HG03097 (cell line): ENCODE results near the gene OR4A16.

ENCODE experiments used
- ATAC-seq: cut with Tn5 transposase; IDR thresholded peaks from one replicate; pipeline ENCODE4 v1.9.1; 2021; ENCODE audit not compliant: unreplicated experiment, low FRiP score

The OR4A16 gene, protein sequence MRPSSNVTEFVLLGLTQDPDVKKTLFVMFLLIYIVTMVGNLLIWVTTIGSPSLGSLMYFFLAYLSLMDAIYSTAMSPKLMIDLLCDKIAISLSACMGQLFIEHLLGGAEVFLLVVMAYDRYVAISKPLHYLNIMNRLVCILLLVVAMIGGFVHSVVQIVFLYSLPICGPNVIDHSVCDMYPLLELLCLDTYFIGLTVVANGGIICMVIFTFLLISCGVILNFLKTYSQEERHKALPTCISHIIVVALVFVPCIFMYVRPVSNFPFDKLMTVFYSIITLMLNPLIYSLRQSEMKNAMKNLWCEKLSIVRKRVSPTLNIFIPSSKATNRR

DNA sequence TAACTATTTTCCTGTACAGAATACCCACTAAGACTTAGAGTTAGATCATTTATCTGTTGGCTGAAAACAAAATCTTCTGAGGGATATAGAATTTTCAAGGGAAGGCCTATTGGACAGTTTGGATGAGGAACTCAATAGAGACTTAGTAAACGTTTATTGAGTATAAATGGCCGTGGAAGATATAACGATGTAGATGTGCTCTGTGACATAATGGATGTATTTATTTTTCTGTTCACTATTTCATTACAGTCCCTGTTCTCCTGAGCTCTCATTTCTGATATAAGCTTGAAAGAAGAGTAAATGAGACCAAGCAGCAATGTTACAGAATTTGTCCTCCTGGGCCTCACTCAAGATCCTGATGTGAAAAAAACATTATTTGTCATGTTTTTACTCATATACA lies at the start of gene OR4A16:
Gene OR4A16, plus strand, starts transcription at position 301 of the 400 bp plus-strand sequence. Its CDS starts 0 bp downstream, at position 301.
- no peak for ATAC-seq

DNA sequence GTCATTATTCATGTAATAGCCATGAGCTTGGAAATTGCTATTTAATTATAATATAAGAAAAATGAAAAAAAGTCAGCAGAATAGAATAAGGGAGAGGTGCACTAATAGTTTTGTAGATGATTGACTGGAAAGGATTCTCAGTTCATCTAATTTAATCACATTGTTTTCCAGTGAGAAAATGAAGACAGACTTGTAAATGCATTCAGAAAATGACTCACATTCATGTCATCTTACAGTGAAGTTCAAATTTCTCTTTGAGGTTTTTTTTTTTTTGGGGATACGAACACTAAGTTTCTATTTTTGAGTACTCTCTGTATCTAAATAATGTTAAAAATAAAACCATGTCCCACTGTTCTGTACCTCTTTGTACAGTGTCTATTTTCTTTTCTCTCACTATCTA lies 18.5 kb upstream of the OR4A16 start:
- no peak for ATAC-seq

DNA sequence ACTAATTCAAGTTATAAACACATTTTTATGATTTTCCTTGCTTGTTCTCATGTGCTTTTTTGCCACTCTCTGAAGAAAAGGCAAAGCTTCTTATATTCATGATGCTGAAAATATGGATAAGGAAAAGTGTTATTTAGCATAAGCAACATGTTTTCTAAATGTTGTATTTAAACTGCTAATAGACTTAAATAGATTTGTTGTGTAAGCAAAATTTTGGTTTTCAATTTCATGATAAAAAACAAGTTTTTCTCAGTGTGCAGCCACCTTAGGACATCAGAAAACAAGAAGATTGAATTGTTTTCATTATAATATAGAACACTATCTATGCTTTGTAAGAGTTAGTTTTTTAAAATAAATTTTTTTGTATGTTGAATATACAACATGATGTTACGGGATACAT lies 2.3 kb downstream of the OR4A16 start:
- no peak for ATAC-seq

DNA sequence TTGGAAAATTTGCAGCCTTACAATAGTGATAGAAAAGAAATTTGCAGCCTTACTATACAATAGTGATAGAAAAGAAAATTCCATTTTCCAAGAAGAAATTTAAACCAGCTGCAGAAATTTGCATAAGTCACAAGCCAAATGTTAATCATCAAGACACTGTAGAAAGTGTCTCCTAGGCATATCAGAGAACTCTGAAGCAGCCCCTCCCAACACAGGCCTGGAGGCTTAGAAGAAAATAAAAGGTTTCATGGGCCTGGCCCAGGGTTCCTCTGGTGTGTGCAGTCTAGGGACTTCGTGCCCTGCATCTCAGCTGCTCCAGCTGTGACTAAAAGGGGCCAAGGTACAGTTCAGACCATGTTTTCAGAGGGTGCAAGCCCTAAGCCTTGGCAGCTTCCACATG lies 6.0 kb downstream of the OR4A16 start:
- no peak for ATAC-seq

DNA sequence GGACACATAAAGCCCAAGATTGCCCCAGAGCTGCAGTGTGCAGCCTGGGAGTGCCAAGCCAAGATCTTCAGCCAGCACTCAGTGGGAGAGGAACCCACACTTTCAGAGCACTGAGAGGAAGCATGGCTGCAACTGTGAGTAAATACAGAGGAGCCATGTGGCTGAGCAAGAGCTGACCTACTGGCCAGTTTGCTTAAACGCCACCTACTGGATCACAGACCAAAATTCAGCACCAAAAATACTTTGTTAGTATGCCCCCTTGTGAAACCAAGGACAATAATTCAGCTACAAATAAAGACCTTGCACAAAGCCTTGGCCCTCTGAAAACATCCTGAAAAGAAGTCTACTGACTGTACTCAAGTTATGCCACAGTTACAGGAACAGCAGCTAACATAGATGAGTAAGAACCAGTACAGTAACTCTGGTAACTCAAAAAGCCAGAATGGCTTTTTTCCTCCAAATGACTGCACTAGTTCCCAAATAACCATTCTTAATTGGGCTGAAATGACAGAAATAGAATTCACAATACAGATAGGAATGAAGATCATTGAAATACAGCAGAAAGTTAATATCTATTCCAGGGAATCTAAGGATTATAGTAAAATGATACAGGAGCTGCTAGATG lies 14.7 kb downstream of the OR4A16 start:
- ATAC-seq, result no peak

DNA sequence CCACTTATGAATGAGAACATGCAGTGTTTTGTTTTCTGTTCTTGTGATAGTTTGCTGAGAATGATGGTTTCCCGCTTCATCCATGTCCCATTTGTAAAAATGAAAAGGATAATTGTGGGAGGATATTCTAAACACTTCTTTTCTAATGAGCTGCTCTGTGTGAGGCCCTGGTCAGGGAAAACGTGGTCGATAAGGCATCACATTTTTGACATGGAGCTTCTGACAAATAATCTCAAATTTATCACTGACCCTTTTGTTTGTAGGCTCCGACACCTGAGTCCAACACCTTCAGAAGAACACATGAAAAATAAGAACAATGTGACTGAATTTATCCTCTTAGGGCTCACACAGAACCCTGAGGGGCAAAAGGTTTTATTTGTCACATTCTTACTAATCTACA lies 24.7 kb downstream of the OR4A16 start, which contains the start of gene OR4A15:
Gene OR4A15, plus strand, starts transcription at position 301 of the 400 bp plus-strand sequence. Its CDS starts 0 bp downstream, at position 301.
- no peak for ATAC-seq
